Measurements from ENCODE around the gene MLST8.

The MLST8 gene

DNA sequence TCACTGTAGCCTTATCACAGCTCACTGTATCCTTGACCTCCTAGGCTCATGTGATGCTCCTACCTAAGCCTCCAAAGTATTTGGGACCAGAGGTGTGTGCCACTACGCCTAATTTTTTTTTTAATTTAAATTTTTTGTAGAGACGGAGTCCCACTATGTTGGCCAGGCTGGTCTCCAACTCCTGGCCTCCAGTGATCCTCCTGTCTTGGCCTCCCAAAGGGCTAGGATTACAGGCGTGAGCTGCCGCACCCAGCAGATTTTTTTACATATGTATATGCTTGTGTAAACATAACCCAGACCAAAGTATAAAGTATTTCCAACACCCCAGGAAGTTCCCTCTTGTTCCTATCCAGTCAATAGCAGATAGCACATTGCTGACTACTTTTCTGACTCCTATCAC lies 11.1 kb downstream of the MLST8 start:
- Mint-ChIP-seq H3K27me3 (ENCODE audit: low read depth) (no peaks in the 10 kb centered on the region), H3K9me3 (no peaks in the 10 kb centered on the region), H3K27ac (no peak overlapping the region), H3K36me3 (ENCODE audit: low read depth) (no peaks in the 10 kb centered on the region), H3K4me3 (peak overlapping the region; percentile 85), H3K4me1 (ENCODE audit: low read depth) (peaks cover 16% of the 10 kb centered on the region)

DNA sequence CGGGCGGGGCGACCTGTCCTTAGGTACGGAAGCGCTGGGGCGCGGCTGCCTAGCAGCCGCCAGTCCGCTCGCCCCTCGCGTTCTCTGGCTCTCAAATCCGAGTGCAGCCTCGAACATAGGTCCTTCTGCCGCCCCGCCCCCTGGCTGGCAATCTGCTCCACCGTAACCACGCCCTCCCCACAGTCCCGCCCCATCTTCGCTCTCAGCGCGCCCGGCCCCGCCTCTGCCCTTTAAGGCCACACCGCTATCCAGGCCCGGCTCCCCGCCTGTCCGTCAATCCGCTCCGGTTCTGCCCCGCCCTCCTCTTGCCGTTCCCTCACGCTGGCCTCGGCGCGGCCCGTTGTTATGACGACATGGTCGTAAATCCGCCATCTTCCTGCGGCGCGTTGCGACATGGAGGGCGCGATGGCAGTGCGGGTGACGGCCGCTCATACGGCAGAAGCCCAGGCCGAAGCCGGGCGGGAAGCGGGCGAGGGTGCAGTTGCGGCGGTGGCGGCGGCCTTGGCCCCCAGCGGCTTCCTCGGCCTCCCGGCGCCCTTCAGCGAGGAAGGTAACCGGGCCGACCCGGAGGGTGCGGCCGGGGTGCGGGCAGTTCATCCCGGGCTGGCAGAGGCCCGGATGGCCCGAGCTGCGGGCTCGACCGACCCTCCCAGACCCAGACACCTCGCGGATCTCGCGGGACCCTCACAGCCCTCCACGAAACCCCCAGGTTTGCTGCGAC lies 18.1 kb downstream of the MLST8 start, which contains the start of gene E4F1:
Gene E4F1 (plus strand): TSS at position 371 of the 721 bp plus-strand sequence. CDS start 23 bp downstream, at position 394.
- peaks cover 9% of the 10 kb centered on the region for H3K4me1 Mint-ChIP-seq (ENCODE audit: low read depth)
- H3K27ac Mint-ChIP-seq, result peak within 1 kb of the TSS; percentile 83
- H3K4me3 Mint-ChIP-seq, result peak within 1 kb of the TSS; percentile 84
- H3K36me3 Mint-ChIP-seq (ENCODE audit: low read depth), result no peaks in the 10 kb centered on the region
- H3K9me3 Mint-ChIP-seq, result no peaks in the 10 kb centered on the region
- H3K27me3 Mint-ChIP-seq (ENCODE audit: low read depth), result no peaks in the 10 kb centered on the region

GRCh38 chr16:2223942-2224486 lies 18.8 kb downstream of the MLST8 start:
- Mint-ChIP-seq H3K4me3 (peak overlapping the region; percentile 84), H3K4me1 (ENCODE audit: low read depth) (peaks cover 9% of the 10 kb centered on the region), H3K27ac (peak overlapping the region; percentile 72), H3K36me3 (ENCODE audit: low read depth) (no peaks in the 10 kb centered on the region), H3K27me3 (ENCODE audit: low read depth) (no peaks in the 10 kb centered on the region), H3K9me3 (no peaks in the 10 kb centered on the region)

- Mint-ChIP-seq H3K4me3 (peak overlapping the region; percentile 14), H3K9me3 (no peaks in the 10 kb centered on the region), H3K27me3 (ENCODE audit: low read depth) (no peaks in the 10 kb centered on the region), H3K36me3 (ENCODE audit: low read depth) (peaks cover 4% of the 10 kb centered on the region), H3K27ac (no peak overlapping the region), H3K4me1 (ENCODE audit: low read depth) (peaks cover 9% of the 10 kb centered on the region)
These were observed 21.1 kb downstream of the MLST8 start for GRCh38 chr16:2226245-2226793.

GRCh38 chr16:2226918-2227317 lies 21.7 kb downstream of the MLST8 start:
- Mint-ChIP-seq H3K27me3 (ENCODE audit: low read depth) (no peaks in the 10 kb centered on the region), H3K4me3 (no peak overlapping the region), H3K36me3 (ENCODE audit: low read depth) (peaks cover 4% of the 10 kb centered on the region), H3K4me1 (ENCODE audit: low read depth) (peaks cover 9% of the 10 kb centered on the region), H3K27ac (peak overlapping the region; percentile 55), H3K9me3 (no peaks in the 10 kb centered on the region)

- Mint-ChIP-seq H3K27me3 (ENCODE audit: low read depth) (no peaks in the 10 kb centered on the region), H3K27ac (no peak overlapping the region), H3K4me1 (ENCODE audit: low read depth) (peaks cover 9% of the 10 kb centered on the region), H3K4me3 (no peak overlapping the region), H3K36me3 (ENCODE audit: low read depth) (peaks cover 4% of the 10 kb centered on the region), H3K9me3 (no peaks in the 10 kb centered on the region)
These were observed 23.0 kb downstream of the MLST8 start for GRCh38 chr16:2228161-2228824.

DNA sequence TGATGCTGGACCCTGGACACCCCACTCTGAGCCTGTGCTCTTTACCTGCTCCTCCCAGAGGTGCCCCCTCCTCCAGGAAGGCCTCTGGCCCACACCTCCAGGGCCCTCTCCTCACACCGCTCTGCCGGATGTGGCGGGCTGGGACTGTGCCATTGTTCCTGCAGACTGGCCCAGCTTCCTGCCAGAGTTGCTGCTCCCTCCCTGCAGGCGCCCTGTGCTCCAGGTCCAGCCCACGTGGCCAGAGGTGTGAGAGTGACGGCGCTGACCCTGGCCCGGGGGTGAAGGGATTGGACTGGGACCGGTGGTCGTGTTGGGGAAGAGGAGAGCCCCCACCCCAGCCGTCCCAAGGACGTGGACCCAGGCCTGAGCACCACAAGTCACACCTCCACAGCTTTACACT lies 23.8 kb downstream of the MLST8 start:
- H3K36me3 Mint-ChIP-seq (ENCODE audit: low read depth), result peaks cover 4% of the 10 kb centered on the region
- no peak overlapping the region for H3K4me3 Mint-ChIP-seq
- H3K27me3 Mint-ChIP-seq (ENCODE audit: low read depth), result no peaks in the 10 kb centered on the region

DNA sequence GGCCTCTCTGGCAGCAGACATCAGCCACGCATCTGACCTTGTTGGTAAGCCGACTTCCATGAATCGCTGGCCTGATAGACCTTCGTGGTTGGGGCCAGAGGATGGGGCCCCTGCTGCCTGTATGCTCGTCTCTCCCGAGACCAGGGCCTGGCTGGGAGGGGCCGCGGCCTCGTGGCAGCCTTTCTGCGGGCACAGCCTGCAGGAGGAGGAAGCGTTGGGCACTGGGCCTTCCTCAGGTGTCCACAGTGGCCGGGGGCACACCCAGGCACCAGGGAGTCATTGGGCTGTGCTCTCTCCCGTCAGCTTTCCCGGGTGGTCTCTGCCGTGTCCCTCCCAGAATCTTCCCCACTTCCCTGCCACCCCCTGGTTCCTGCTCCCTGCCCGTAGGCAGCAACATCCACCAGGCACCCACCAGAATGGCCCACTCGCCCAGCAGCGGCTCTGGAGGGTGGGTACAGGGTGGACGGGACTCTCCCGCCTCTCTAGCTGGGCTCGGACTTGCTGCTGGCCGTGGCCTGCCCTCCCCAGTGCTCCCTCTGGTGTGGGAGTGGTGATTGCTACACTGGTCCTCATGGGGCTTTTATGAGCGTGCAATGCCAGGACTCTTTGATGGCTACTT lies 24.5 kb downstream of the MLST8 start:
- H3K36me3 Mint-ChIP-seq (ENCODE audit: low read depth), result peaks cover 4% of the 10 kb centered on the region
- no peak overlapping the region for H3K27ac Mint-ChIP-seq
- H3K4me3 Mint-ChIP-seq, result no peak overlapping the region
- peaks cover 5% of the 10 kb centered on the region for H3K4me1 Mint-ChIP-seq (ENCODE audit: low read depth)
- no peaks in the 10 kb centered on the region for H3K27me3 Mint-ChIP-seq (ENCODE audit: low read depth)
- no peaks in the 10 kb centered on the region for H3K9me3 Mint-ChIP-seq

More for the DNA sequence above, 23.8 kb downstream of the MLST8 start:
- Mint-ChIP-seq H3K27ac (no peak overlapping the region), H3K4me1 (ENCODE audit: low read depth) (peaks cover 9% of the 10 kb centered on the region), H3K9me3 (no peaks in the 10 kb centered on the region)

GRCh38 chr16:2230376-2230775 lies 25.1 kb downstream of the MLST8 start:
- no peaks in the 10 kb centered on the region for H3K27me3 Mint-ChIP-seq (ENCODE audit: low read depth)
- H3K4me1 Mint-ChIP-seq (ENCODE audit: low read depth), result peaks cover 5% of the 10 kb centered on the region
- no peak overlapping the region for H3K27ac Mint-ChIP-seq
- no peak overlapping the region for H3K4me3 Mint-ChIP-seq
- H3K9me3 Mint-ChIP-seq, result no peaks in the 10 kb centered on the region
- peaks cover 6% of the 10 kb centered on the region for H3K36me3 Mint-ChIP-seq (ENCODE audit: low read depth)

GRCh38 chr16:2231016-2231931 lies 26.0 kb downstream of the MLST8 start:
- Mint-ChIP-seq H3K27ac (no peak overlapping the region), H3K9me3 (no peaks in the 10 kb centered on the region), H3K36me3 (ENCODE audit: low read depth) (peaks cover 7% of the 10 kb centered on the region), H3K4me1 (ENCODE audit: low read depth) (peaks cover under 1% of the 10 kb centered on the region), H3K27me3 (ENCODE audit: low read depth) (no peaks in the 10 kb centered on the region), H3K4me3 (no peak overlapping the region)

DNA sequence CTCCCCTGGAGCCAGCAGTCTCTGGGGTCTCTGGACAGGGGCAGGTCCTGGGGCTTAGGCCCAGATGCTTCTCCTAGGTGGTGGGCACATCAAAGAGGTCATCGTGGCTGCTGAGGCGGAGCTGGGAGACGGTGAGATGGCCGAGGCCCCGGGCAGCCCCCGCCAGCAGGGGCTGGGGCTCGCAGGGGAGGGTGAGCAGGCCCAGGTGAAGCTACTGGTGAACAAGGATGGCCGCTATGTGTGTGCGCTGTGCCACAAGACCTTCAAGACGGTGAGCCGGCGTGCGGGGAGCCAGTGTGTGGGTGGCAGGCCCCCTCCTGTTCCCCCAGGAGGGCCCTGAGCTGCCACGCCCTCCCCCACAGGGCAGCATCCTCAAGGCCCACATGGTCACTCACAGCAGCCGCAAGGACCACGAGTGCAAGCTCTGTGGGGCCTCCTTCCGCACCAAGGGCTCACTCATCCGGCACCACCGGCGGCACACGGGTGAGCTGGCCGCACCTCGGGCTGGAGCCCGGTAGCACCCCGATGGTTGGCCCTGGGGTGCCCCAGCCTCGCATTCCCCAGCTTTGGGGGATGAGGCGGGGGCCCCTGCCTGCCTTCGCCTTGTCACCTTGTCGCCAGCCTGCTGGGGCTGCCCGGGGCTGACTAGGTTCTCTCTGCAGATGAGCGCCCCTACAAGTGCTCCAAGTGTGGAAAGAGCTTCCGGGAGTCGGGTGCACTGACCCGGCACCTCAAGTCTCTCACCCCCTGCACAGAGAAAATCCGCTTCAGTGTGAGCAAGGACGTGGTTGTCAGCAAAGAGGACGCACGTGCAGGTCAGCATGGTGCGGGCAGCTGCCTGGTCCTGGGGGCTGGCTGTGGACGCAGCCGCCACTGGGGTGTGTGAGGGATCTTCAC lies 27.1 kb downstream of the MLST8 start:
- Mint-ChIP-seq H3K4me1 (ENCODE audit: low read depth) (no peaks in the 10 kb centered on the region), H3K27ac (no peak overlapping the region), H3K36me3 (ENCODE audit: low read depth) (peaks cover 7% of the 10 kb centered on the region), H3K27me3 (ENCODE audit: low read depth) (no peaks in the 10 kb centered on the region), H3K4me3 (no peak overlapping the region), H3K9me3 (no peaks in the 10 kb centered on the region)

DNA sequence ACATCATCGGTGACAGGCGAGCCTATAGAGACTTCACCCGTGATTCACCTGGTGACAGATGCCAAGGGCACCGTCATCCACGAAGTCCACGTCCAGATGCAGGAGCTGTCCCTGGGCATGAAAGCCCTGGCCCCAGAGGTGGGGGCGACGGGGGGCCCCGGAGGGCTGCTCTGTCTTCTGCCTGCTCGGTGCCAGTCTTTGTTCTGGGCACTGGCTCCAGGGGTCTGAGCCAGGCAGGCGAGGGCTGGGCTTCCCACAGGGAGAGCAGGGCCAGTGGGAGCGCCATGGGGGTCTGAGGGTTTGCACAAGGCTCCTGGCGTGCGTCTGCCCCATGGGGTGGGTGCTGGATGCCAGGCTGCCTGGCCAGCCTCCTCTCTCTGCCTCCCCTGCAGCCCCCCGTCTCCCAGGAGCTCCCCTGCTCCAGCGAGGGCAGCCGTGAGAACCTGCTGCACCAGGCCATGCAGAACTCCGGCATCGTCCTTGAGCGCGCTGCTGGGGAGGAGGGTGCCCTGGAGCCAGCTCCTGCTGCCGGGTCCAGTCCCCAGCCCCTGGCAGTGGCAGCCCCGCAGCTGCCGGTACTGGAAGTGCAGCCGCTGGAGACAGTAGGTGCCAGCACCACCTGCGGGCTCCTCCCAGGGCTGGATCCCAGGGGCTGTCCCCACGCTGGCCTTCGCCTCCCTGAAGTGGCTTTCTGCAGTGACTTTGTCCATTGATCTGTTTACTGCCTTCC lies 28.0 kb downstream of the MLST8 start:
- H3K9me3 Mint-ChIP-seq, result no peaks in the 10 kb centered on the region
- H3K4me1 Mint-ChIP-seq (ENCODE audit: low read depth), result no peaks in the 10 kb centered on the region
- H3K36me3 Mint-ChIP-seq (ENCODE audit: low read depth), result peaks cover 7% of the 10 kb centered on the region
- no peaks in the 10 kb centered on the region for H3K27me3 Mint-ChIP-seq (ENCODE audit: low read depth)
- no peak overlapping the region for H3K4me3 Mint-ChIP-seq
- H3K27ac Mint-ChIP-seq, result no peak overlapping the region

All from T-helper 1 cell treated with Interleukin-12 subunit alpha and Interleukin-12 subunit beta and Interleukin-4 antibody, amounts not matched to agents 30 μg/mL and 1 μg/mL, for 36 hours (primary cell).